Right renal pelvis (tissue), 4 donors: ENCODE results near the gene APOBEC3G. TPM values are rescaled to one million over a fixed set of nuclear protein-coding genes. Genes with fewer than 3 reads are reported as not detected.

ENCODE experiments used
- DNase-seq, 4 donors: peaks; one replicate each; pipeline ENCODE4 v3.0.0-alpha.2; 2013; ENCODE audit warnings: low read depth in 4 of 4, low spot score in 3 of 4, missing footprints in 1 of 4
- polyA plus RNA-seq, 4 donors: library from polyadenylated mRNA; unstranded; fragments of 120-200 nt; gene quantifications; one replicate each; pipeline ENCODE4 v1.2.1, GENCODE V29; 2013; ENCODE audit not compliant: insufficient read length in 4 of 4

Gene APOBEC3G
- polyA plus RNA-seq, 4 donors = 6.6 to 9.8 (median 8.1) TPM

DNA sequence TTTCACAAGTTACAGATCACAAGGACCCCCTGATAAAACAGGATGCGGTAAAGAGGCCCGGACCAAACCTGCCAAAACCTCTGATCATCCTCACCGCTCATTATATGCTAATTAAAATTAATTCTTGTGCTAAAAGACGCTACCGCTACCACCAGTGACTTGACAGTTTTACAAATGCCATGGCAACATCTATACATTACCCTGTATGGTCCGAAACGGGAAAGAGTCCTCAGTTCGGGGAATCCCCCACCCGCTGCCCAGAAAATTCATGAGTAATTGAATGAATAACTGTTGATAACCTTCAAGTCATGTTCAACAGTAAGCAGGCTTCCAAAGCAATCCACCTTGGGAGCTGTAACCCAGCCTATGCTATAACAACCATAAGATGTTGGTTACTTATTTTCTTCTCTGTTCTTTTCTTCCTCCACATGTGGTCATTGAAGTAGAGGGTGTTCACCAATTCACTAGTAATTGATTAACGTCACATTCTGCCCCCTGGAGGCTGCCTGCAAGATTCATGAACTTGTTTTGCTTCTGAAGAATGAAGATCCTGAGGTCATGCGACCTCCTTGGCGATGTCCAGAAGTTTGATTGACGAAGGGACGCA lies 40.6 kb downstream of the APOBEC3G start:
- no peak for DNase-seq

DNA sequence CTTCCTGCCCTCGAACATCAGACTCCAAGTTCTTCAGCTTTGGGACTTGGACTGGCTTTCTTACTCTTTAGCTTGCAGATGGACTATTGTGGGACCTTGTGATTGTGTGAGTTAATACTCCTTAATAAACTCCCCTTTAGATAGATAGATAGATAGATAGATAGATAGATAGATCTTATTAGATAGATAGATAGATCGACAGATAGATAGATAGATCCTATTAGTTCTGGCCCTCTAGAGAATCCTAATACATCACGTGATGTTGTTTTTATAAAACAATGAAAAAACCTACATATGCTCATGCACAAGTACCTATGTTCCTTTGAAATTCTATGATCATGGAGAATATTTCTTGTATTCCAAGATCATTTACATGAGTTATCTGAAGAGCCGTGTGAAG lies 43.9 kb downstream of the APOBEC3G start:
- DNase-seq = no peak

DNA sequence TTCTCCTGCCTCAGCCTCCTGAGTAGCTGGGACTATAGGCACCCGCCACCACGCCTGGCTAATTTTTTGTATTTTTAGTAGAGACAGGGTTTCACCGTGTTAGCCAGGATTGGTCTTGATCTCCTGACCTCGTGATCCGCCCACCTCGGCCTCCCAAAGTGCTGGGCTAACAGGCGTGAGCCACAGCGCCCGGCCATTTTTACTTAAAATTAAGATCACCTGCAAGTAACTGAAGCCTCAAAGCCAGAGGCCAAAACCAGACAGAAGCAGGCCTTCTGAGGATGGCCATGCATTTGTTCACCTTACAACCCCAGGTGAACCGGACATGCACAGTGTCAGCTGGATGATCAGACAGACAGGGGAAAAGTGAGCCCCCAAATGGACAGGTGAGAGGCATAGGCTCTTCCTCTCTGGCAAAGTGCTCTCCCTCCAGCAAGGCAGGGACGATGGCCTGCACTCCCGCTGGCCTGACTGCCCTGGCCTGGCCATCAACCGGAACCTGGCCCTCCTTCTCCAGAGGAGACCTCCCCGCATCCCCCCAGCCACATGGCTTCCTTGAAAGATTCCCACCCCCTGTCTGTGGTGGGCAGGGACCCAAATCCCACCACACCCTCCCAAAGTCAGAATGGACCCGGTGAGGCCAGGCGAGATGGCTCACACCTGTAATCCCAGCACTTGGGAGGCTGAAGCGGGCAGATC lies 45.8 kb downstream of the APOBEC3G start:
- DNase-seq = no peak

DNA sequence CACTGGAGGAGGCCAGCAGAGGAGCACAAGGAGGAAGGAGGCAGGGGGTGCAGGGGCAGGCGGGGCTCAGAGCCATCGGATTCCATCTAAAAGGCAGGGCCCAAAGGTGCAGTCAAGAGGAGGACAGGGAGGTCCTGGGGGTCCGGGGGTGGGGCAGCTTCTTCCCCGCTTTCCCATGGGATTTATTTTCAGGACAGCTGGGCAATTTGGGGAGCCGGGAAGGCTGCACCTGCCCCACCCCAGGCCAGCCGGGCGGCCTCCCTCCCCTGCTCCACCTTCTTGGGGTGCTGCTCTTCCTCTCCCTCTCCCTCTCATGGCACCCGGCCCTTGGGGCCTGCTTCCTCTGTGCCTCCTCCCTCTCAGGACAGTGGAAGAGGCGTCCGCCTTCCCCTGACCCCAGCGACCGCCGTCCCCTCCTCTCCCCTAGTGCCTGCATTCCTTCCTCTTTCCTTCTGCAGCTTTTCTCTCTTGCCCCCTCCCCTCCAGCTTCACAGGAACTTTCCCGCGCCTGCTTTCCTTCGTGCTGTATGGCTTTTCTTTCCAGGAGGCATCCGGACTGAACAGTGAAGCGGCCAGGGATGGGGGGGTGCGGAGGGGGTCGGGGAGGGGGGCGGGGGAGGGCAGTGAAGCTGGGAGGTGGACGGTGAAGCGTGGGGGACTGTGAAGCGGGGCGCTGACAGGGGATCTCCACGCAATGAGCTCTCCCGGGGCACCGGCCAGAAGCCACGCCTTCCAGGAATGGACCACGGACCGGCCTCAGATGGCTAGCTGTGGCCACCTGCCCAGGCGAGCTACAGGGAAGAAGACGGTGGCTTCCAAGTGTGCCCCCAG lies 46.9 kb downstream of the APOBEC3G start:
- DNase-seq = no peak

DNA sequence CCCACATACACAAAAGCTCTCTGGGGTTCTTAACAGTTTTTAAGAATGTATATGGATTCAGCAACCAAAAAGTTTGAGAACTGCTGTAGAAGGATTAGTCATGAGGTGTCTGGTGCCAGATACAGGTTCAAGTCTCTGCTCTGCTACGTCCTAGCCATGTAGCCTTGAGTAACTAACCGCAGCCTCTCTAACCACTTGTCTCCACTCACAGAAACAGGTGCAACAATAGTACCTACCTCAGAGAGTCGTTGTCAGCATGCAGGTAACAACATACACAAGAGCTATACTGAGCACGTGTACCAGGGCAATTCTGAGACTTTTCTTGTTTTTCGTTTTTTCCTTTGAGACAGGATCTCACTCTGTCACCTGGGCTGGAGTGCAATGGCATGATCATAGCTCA lies 48.5 kb downstream of the APOBEC3G start:
- DNase-seq = no peak

DNA sequence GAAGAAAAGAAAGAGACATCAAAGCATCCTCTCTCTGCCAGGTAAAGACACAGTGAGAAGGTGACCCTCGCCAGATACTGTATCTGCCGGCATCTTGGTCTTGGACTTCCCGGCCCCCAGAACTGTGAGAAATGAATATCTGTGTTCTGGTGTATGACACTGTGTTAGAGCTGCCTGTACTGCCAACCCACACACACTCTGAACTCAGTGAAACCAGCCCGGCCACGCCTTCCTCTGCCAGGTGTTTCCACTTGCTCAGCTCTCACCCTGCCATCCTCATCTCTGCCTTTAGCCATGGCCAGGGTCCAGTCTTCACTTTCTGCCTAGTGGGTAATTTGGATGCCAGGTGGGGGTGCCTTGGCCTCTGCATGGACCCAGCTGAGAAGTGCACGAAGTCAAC lies 51.4 kb downstream of the APOBEC3G start:
- DNase-seq = no peak

DNA sequence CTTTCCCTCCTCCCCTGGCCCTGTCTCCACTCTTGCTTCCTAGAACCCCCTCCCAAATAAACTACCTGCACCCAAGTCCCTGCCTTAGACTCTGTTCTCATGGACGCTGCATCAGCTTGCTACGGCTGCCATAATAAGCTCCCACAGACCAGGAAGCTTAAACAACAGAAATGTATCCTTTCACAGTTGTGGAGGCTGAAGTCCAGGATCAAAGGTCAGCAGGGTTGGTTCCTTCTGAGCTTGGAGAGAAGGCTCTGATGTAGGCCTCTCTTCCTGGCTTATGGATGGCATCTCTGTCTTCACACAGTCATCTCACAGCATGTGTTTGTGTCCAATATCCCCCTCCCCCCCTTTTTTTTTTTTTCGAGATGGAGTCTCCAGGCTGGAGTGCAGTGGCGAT lies 52.0 kb downstream of the APOBEC3G start:
- no peak for DNase-seq

DNA sequence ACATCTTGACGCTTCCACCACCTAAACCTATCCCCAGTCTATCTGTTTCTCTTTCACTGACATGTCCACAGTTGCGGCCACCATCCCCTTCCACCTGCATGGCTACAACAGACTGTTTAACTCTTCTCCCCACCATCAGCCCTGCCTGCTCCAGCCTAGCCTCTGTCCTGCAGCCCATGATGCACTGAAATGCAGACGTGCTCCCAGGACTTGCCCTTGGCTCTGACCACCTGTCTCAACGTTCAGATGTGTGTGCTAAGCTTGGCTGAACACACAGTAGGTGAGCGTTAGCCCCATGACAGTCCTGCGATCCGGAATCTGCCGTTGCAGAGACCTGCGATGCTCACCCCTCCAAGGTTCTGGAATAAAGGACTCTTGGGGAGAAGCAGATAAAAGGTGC lies 52.7 kb downstream of the APOBEC3G start:
- no peak for DNase-seq

DNA sequence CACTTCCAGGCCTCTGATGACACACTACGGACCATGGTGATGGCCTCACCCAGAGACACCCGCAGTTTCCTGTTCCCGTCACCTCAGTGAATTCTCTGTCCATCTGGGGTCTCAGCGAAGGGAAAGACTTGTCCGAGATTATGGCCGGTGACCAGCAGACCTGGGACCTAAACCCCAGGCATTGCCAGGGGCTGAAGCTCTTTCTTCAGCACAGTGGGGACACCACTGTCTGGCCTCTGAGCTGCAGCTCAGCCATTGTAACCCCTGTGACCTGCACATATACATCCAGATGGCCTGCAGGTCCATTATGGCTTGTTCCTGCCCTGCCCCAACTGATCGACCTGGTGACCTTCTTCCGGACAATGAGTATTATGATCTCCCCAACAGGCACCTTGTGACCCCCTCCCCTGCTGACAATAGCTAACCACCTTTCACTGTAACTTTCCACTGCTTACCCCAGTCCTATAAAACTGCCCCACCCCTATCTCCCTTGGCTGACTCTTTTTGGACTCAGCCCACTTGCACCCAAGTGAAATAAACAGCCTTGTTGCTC lies 53.2 kb downstream of the APOBEC3G start:
- DNase-seq = no peak

DNA sequence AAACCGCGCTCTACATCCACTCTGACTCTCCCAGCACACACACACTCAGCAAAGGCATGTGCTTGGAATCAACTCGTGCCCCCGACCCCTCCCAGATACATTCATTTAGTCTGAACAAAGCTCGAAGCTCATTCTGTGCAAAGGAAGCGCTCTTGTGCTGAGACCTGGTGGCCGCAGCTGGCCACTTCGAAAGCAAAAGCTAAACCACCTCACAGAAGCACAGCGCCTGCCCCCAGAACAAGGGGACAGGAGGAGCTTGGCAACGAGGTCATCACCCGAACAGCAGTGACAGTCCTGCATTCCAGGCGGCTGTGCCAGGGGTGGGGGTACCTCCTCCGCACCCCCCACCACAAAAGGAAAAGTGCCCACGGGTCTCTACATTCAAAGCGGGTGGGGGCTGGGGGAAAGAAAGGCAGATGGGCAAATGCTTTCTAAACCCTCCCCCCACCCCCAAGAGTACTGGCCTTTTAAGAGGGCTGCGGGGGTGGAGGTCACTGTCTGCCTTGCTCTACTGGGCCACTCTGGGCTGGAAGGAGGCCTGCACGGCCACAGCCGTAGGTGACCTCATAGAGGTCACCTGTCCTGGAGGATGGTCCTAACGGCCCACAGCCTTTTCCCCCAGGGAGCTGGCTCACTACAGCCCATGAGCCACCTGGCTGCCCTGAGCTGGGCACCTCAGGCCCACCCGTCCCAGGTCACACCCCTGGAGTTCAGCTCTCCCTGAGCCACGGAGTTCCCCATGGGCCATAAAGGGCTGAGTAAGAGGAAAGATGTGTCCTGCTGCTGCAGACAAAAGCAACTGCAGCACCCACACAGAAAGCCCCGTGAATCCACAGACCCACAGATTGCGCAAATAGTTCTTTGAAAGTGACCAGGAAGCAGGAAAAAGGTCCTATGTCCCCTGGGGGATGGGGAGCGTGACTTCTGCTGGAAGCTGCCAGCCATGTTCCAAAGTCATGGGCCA lies 54.1 kb downstream of the APOBEC3G start:
- no peak for DNase-seq

DNA sequence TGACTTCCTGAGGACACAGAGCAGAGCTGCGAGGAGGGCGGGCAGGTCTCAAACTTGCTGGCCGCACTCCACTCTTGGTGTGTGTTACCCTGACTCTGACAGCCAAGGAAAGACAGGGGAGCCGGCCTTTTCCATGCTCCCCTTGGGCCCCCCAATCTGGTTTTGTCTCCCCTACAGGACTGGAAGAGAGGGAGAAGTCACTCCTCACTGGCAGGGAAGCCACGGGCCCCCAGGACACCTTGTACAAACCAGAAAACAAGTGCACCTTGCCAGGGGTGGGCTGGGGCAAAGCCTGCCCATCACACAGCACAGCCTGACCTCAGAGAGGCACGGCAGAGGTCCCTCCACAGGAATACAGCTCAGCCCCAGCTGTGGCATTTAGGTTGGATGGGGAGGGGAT lies 55.2 kb downstream of the APOBEC3G start:
- DNase-seq = no peak

DNA sequence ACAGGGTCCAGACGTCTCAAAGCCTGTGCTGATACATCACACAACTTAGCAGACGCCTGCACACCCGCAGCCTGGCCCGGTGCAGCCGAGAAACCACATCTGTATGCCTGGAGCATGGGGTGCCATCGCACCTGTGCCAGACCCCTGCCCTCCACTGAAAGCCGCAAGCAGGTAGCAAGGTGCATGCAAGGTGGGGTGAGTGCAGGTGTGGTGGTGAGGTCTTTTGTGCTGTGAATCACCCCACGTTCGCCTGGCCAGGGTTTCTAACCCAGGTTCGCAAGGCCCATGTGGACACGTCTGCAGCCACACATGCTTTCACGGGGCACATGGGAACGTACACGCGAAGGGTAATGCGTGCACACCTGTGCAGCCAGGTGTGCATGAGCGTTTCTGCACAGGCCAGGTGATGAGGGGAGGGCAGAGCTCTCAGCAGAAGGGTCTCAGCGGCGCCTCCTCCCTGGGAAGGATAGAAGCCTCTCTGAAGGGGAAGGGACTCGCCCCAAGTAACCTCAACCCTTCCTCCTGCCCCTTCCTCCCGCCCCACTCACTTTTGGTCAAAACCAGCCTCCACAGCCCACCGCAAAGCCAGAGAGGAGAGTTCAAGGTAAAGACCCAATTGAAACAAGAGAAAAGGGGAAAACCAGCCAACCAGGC lies 55.9 kb downstream of the APOBEC3G start:
- DNase-seq = no peak

DNA sequence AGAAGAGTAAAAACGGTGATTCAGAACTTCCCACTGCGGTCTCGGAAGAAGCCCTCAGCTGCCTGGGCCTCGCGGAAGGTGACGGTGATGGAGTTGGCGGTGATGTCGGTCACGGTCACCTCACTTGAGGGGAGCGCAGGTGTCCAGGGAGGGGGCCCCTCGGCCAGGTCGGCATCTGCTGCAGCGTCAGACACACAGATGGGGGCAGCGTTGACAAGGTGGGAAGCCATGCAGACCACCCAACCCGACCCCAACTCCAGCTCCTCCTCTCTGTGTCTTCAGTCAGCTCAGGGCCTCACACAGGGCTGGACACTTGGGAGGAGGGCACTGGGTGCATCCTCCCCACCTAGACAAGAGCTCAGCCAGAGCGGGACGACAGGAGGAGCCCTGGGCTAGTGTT lies 56.8 kb downstream of the APOBEC3G start:
- no peak for DNase-seq

DNA sequence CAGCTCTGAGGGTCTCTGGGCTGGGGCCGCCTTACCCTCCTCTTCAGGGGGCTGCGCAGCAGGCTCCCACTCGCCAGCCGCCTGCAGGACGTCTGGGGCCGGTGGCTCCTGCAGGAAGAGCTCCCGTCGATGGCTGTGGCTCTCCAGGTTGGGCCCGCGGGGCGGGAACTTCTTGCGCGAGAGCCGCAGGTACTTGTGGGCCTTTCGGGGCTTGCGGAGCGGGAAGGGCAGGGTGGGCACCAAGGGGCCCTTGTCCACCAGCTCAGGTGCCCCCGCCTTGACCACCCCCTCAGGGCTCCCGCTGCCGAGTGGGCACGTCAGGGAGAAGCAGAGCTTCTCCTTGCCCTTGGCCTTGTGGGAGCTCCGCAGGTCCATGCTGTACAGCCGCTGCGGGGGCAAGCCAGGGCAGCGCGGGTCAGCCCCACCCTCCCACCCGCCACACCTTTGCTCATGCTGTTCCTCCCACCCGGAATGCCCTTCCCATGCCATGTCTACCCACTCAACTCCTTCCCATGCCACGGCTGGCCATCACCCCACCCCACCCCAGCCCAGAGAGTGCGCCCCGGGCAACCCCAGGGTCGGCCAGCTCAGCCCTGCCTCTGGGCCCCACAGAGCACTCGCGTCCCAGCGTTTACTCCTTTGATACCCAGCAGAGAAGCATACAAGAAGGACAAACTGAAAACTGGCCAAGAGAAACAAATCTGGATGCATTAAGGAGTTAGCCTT lies 57.5 kb downstream of the APOBEC3G start:
- no peak for DNase-seq

DNA sequence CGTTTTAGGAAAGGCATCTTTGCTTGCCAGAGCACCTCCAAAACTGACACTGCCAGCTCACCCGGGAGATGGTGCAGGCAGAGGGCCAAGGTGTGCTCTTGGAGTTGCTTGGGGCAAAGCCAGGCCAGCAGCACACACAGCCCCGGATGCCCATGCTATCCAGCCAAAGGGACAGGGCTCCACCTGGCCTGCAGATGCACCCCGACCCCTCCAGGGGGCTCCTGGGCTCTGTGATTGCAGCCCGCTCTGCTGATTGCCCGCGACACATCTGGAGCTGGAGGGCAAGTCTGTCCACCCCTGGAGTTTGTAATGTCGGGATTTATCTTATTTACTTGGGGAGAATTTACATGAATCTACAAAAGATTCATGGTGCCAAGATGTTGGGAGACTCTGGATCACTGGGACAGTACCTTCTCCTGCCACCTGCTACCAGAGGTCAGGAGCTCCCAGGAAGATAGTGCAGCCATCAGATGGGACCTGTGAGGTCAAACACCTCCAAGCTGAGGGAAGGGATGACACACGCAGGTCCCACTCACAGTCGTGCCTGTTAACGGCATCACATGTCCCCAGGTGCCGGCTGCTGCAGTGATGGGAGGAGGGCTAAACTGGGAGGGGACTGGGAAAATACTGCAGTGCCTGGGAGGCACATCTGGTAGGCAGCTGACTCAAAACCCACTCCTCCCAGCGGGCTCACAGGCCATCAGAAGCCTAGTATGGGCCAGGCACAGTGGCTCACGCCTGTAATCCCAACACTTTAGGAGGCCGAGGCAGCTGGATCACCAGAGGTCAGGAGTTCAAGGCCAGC lies 58.2 kb downstream of the APOBEC3G start:
- DNase-seq = no peak

DNA sequence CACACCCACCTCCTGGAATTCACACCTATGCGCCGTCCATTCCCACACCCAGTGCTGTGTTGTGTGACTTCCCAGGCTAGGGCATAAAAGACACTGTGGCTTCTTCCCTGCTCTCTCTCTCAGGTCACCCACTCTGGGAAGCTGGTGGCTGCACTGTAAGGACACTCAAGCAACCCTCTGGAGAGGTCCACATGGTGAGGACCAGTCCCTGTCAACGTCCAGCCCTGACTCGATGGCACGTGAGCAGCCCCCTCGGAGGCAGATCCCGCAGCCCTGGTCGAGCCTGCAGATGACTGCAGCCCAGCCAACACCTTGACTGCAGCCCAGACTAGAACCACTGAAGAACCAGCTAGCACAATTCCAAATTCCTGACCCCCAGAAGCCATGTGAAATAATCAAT lies 59.2 kb downstream of the APOBEC3G start:
- no peak for DNase-seq
